ENCODE data around the gene MRPS2. TPM values are rescaled to one million over a fixed set of nuclear protein-coding genes. Genes with fewer than 3 reads are reported as not detected.

Gene MRPS2
- total RNA-seq, 2 experiments from 2014 or later, result 29.3 to 30.1 TPM

- ATAC-seq (ENCODE audit: low read depth) (no peak), DNase-seq (no peak)
- POLR2A ChIA-PET, result interaction anchor here (0.5 kb wide), 1 partner anchor 1085 kb away, joined by 4 read pairs; no protein-coding TSS in a partner anchor
- H3K9me3 Mint-ChIP-seq, result no peaks in the 10 kb centered on the region
- no peak overlapping the region for H3K4me3 Mint-ChIP-seq
- H3K36me3 Mint-ChIP-seq, result no peaks in the 10 kb centered on the region
- no peak overlapping the region for H3K27ac Mint-ChIP-seq
- no peaks in the 10 kb centered on the region for H3K27me3 Mint-ChIP-seq
- H3K4me1 Mint-ChIP-seq, result no peaks in the 10 kb centered on the region
Measured at GRCh38 chr9:135552021-135552697, 51.7 kb downstream of the MRPS2 start.

GRCh38 chr9:135552698-135553171 is 52.3 kb downstream of the MRPS2 start:
- no peak for ATAC-seq (ENCODE audit: low read depth)
- no peak overlapping the region for H3K4me3 Mint-ChIP-seq
- H3K9me3 Mint-ChIP-seq, result no peaks in the 10 kb centered on the region
- H3K27me3 Mint-ChIP-seq, result no peaks in the 10 kb centered on the region
- H3K4me1 Mint-ChIP-seq, result no peaks in the 10 kb centered on the region
- no peaks in the 10 kb centered on the region for H3K36me3 Mint-ChIP-seq
- no peak overlapping the region for H3K27ac Mint-ChIP-seq
- no peak for DNase-seq
- POLR2A ChIA-PET, result no interaction called here

Other genes starting within 250 kb of the MRPS2 start
- under 1 TPM; 0.17 to 0.28 TPM for gene PPP1R26, start 20.9 kb upstream of the MRPS2 start, total RNA-seq
- gene LCN1, start 20.8 kb downstream of the MRPS2 start, total RNA-seq, result not detected
- gene OBP2A, start 45.4 kb downstream of the MRPS2 start, total RNA-seq, result not detected
- not detected for gene PAEP, start 61.1 kb downstream of the MRPS2 start, total RNA-seq
- not detected for gene GLT6D1, start 138.9 kb downstream of the MRPS2 start, total RNA-seq
- not detected for gene LCN9, start 162.6 kb downstream of the MRPS2 start, total RNA-seq
- gene SOHLH1, start 198.8 kb downstream of the MRPS2 start, total RNA-seq, result not detected
- gene KCNT1, start 201.5 kb downstream of the MRPS2 start, total RNA-seq, result not detected